Thoracic aorta (tissue), 2 donors: Measurements from ENCODE around the gene GFRA3. TPM values are rescaled to one million over a fixed set of nuclear protein-coding genes. Genes with fewer than 3 reads are reported as not detected.

Experiments
- ATAC-seq: fragments of 150-250 bp; one replicate; pipeline ENCODE4 v1.8.0; 2017; ENCODE audit warnings: low read depth; ENCODE audit not compliant: insufficient number of reproducible peaks, low FRiP score
- DNase-seq: peaks from one replicate; pipeline ENCODE4 v3.0.0-alpha.2; 2020; ENCODE audit warnings: low spot score
- H3K27ac ChIP-seq, 2 donors: fragments of 200-600 bp; sonication (generic); 1 replicate in 1 of 2; 2 replicates in 1 of 2; pipeline ENCODE4 v1.5.1; 2016; ENCODE audit warnings: mild to moderate bottlenecking in 2 of 2, moderate library complexity in 2 of 2
- H3K27me3 ChIP-seq: fragments of 200-600 bp; sonication (generic); replicated peaks from 2 replicates; pipeline ENCODE4 v1.6.0; 2016; ENCODE audit warnings: mild to moderate bottlenecking; ENCODE audit not compliant: insufficient read depth
- H3K36me3 ChIP-seq: fragments of 200-600 bp; sonication (generic); one replicate; pipeline ENCODE4 v1.5.1; 2016
- H3K4me1 ChIP-seq, 2 donors: fragments of 200-600 bp; sonication (generic); 1 replicate in 1 of 2; 2 replicates in 1 of 2; pipeline versions ENCODE4 v1.5.1 to v1.6.0; 2016; ENCODE audit warnings: low read depth in 2 of 2, mild to moderate bottlenecking in 1 of 2; ENCODE audit not compliant: control insufficient read depth in 1 of 2
- H3K4me3 ChIP-seq: fragments of 200-600 bp; sonication (generic); 2 replicates; pipeline ENCODE4 v1.5.1; 2016; ENCODE audit warnings: mild to moderate bottlenecking
- H3K9me3 ChIP-seq: fragments of 200-600 bp; sonication (generic); 2 replicates; pipeline ENCODE4 v1.5.1; 2016
- CTCF ChIP-seq: fragments of 200-600 bp; sonication (generic); IDR thresholded peaks from one replicate; pipeline ENCODE4 v1.5.1; 2019; ENCODE audit warnings: antibody characterized with exemption
- total RNA-seq, 2 donors: library from RNA; depleted of rRNA; stranded (reverse); fragments of >200 nt; gene quantifications; one replicate each; pipeline versions ENCODE4 v1.1.0 to v1.2.3, GENCODE V29; 2016

Gene GFRA3
- total RNA-seq, 2 donors from 2014 or later = 0.27 TPM; not detected in 1

GRCh38 chr5:138271281-138271680, 3.1 kb downstream of the GFRA3 start:
- no peak for TF ChIP-seq CTCF
- Histone ChIP-seq H3K4me3 (no peak overlapping the region), H3K36me3 (no peaks in the 10 kb centered on the region), H3K27ac (no peak overlapping the region), H3K27me3 (peaks cover 4% of the 10 kb centered on the region), H3K4me1 (peaks cover 5 to 11% of the 10 kb centered on the region in 2 donors), H3K9me3 (no peaks in the 10 kb centered on the region)
- DNase-seq (no peak), ATAC-seq (no peak)

DNA sequence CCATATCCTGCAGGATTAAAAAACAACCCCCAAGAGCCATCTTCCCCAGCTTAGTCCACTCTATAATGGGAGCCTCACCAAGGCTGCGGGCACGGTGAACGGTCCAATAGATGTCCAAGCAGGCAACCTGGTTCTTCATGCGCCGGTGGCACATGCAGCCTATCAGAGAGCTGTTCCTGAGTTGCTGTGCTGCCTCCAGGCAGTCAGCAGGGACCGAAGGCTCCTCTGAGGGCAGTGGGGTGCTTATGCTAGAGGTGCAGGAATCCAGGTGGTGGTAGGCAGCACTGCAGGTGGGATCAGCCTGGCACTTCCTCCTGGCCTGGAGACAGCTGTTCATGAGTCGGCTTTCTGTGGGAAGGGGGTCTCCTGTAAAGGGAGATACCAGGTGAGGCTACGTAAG, 10.2 kb downstream of the GFRA3 start:
- H3K9me3 ChIP-seq = no peaks in the 10 kb centered on the region
- no peaks in the 10 kb centered on the region for H3K4me1 ChIP-seq
- no peak overlapping the region for H3K27ac ChIP-seq
- H3K27me3 ChIP-seq = no peaks in the 10 kb centered on the region
- ATAC-seq (no peak), DNase-seq (no peak)
- H3K4me3 ChIP-seq = no peak overlapping the region
- TF ChIP-seq CTCF = no peak
- no peaks in the 10 kb centered on the region for H3K36me3 ChIP-seq

DNA sequence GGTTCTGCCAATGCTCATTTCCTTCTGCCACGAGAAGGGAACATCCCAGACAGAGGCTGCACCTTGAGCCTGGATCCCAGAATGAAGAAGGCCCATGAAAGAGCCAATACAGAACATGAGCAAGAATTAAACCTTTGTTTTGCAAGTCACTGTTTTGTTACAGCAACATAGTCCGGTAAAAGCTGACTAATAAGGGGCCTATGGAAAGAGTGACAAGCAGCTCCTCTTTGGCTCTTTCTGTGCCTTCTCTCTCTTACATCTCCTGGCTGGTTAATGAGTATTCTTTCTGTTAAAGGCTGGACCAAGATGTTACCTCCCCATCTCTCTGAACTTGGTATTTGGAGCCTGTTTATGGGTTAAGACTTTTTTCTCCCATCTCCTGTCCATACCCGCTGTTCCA, 10.8 kb downstream of the GFRA3 start:
- no peak for ATAC-seq
- no peaks in the 10 kb centered on the region for H3K27me3 ChIP-seq

DNA sequence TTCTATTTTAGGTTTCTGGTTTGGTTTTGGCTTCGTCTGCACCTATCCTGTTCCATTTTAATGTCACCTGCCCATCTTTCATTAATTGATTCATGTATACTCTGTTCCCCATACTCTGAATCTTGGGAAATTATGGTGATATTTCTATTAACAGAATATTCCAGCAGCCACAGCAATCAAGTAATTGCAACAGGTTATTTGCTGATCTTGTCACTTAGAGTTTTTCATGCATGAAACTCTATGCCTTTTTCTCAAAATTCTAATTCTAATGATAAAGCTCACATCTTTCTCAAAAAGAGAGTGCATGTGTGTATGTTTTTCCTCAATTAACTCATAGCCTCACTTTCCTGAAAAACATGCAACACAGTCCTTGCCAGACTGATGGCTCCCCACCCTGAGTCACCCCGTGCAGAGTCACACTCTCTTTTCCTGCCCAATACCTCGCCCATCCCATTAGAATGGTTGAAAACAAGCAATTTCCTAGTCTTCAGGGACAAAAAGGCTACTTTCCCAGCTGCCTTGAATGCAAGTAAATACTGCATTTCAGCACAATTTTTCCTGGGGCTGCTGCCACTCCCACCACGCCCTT, 15.6 kb downstream of the GFRA3 start:
- TF ChIP-seq CTCF = no peak
- Histone ChIP-seq H3K27me3 (no peaks in the 10 kb centered on the region), H3K36me3 (no peaks in the 10 kb centered on the region), H3K4me3 (no peak overlapping the region), H3K27ac (no peak overlapping the region), H3K4me1 (no peaks in the 10 kb centered on the region), H3K9me3 (no peaks in the 10 kb centered on the region)
- no peak for DNase-seq
- ATAC-seq = no peak

More for the DNA sequence above, 10.8 kb downstream of the GFRA3 start:
- Histone ChIP-seq H3K4me3 (no peak overlapping the region), H3K36me3 (no peaks in the 10 kb centered on the region), H3K27ac (no peak overlapping the region), H3K4me1 (no peaks in the 10 kb centered on the region), H3K9me3 (no peaks in the 10 kb centered on the region)
- no peak for TF ChIP-seq CTCF
- DNase-seq = no peak

GRCh38 chr5:138257583-138257982, 16.8 kb downstream of the GFRA3 start:
- H3K4me1 ChIP-seq = no peaks in the 10 kb centered on the region
- no peak overlapping the region for H3K27ac ChIP-seq
- ATAC-seq = no peak
- H3K9me3 ChIP-seq = no peaks in the 10 kb centered on the region
- no peak for TF ChIP-seq CTCF
- no peak overlapping the region for H3K4me3 ChIP-seq
- H3K36me3 ChIP-seq = no peaks in the 10 kb centered on the region
- no peak for DNase-seq
- no peaks in the 10 kb centered on the region for H3K27me3 ChIP-seq
